CD4-positive, alpha-beta T cell treated with Interleukin-21 for 1 hour (primary cell): Measurements from ENCODE around the gene NTPCR.
"Not testable (repeated sequence)": the region's sequence is repeated elsewhere in the genome, so short reads cannot be mapped to it uniquely, and the experiment has no call there.

Experiments
- DNase-seq: peaks from one replicate; pipeline ENCODE4 v3.0.0-alpha.2; 2020

Gene NTPCR, protein sequence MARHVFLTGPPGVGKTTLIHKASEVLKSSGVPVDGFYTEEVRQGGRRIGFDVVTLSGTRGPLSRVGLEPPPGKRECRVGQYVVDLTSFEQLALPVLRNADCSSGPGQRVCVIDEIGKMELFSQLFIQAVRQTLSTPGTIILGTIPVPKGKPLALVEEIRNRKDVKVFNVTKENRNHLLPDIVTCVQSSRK

GRCh38 chr1:232950197-232951176 lies at the start of gene NTPCR:
NTPCR (plus strand) TSS chr1:232950611; CDS start chr1:232950711, 100 bp downstream.
- DNase-seq: peak; percentile 93

DNA sequence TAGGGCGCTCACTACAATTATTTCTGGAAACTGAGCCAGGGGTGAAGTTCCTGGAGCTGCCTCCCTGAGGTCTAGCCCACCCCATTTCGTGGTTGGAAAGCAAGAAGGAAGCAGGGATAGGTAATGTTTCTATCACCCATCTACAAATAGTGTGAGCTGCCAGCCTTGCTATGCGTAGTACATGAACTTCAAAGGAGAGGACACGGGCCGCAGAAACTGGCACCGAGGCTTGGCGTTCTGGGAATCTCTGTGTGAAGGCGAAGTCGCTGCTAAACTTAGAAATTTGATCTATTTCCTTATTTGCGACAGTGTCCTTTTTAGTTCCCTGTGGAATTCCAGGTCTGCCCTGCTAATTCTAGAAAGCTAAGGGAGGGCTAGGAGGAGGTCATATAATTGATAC lies 49.6 kb upstream of the NTPCR start:
- no peak for DNase-seq

- DNase-seq: no peak
These were observed 49.2 kb upstream of the NTPCR start for GRCh38 chr1:232901255-232901654.

DNA sequence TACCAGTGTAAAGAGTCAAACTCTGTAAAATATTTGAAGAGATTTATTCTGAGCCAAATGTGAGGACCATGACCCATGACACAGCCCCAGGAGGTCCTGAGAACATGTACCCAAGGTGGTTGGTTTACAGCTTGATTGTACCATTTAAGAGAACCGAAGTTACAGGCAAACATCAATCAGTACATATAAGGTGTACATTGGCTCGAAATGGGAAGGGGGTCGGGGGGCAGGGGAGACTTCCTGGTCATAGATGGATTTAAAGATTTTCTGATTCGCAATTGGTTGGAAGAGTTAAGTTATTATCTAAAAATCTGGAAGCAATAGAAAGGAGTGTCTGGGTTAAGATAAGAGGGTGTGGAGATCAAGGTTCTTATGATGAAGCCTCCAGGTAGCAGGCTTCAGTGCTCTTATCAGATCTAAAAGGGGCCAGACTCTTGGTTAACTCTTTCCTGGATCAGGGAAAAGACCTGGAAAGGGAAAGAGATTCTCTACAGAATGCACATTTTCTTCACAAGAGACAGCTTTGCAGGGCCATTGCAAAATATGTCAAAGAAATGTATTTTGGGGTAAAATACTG lies 47.5 kb upstream of the NTPCR start:
- no peak for DNase-seq

DNA sequence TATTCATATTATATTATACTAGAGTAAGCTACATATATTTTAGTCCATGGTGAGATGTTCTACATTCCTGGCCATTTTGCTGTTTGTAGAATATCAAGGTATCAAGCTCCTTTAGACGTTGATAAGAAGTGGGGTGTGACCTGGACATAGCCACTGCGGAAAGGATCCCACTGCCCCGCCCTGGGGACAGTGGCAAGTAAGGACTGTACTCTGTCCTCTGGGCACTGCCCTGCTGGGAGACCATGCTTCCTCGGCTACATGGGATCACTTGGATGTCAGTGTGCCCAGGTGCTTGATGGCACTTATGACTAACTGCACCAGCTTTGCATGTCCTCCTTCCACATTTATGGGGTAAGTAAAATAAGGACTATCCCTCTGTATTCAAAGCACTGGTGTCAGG lies 46.3 kb upstream of the NTPCR start:
- DNase-seq: no peak

- no peak for DNase-seq
These were observed 45.8 kb upstream of the NTPCR start for GRCh38 chr1:232904566-232904965.

DNA sequence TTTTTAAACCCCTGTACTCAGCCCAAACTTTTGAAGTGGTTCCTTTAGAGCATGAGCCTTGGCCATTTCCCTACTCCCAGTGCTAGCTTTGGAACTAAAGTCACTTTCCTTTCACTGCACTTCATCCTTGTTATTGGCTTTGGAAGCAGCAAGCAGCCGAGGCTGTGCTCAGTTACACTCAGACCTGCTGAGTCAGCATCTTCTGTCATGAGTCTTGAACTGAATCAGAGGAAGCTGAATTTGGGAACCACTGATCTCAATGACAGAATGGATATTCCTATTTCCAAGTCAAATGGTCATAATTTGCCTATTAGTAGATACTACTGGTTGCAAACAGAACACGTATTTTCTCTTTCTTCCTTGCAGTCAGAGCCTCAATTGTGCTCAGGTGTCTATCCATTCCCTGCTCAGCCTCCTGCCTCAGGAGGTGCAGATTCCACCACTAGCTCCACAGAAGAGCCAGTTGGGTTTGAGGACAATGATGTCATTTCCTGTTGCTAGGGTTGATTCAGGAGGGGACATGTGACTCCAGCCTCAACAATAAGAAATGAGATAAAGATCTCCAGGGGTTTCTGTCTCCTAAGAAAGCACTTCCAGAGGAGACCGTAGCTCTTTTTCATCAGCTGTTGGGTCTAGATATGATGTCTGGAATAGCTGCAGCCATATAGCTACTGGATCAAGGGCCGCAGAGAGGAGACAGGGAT lies 44.9 kb upstream of the NTPCR start:
- DNase-seq: no peak

- DNase-seq: no peak
These were observed 44.0 kb upstream of the NTPCR start for GRCh38 chr1:232906441-232906840.

GRCh38 chr1:232908831-232909230 lies 41.6 kb upstream of the NTPCR start:
- DNase-seq: no peak

DNA sequence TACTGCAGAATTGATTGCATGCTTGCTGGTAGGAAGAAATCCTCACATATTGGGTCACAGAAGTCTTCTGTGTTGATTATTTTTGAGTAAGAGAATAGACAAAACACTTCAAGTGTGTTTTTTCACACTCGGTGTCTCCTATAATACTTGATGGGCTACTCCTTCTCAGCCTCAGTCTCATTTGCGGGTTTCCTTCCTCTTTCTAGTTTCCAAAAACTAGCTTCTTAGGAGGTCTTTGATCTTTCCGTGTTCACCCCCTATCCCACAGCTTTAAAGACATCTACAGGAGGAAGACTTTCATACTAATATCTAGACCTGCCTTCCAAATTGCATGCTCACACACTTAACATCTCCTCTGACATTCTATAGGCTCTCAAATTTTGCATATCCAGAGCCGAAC lies 40.7 kb upstream of the NTPCR start:
- no peak for DNase-seq

- no peak for DNase-seq
These were observed 39.3 kb upstream of the NTPCR start for GRCh38 chr1:232911027-232911599.

DNA sequence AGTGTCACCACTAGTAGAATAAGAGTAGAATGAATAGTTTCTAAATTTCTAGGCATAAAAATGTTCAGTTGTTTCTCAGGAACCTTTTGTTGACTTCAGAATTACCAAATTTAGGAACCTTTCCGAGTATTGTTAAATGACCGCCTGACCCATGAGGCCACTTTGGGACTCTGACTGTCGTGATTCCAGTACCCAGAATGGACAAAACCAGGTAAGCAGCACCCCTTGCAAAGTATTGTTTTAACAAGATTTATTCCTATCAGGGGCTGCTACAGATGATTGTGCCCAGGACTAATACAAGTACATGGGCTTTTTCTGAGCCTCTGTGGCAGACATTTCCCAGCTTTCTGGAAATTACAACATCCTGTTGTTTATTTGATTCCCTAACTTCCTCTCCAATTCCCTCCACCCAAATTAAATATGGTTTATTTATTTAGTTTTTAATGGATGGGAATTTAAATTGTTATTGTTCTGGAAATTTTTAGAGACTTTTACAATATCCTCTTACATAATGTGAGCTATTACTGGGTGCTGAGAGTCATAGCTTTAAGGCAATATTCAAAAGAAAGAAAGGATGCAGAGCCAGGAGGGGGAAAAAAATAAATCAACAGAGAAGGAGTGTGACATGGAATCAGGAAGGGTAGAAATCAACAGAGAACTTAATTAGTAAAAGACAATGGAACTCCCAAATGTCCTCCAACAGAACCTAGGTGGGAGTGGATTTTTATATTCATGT lies 37.4 kb upstream of the NTPCR start:
- DNase-seq: no peak

- DNase-seq: not testable (repeated sequence)
These were observed 36.1 kb upstream of the NTPCR start for GRCh38 chr1:232914271-232914670.

DNA sequence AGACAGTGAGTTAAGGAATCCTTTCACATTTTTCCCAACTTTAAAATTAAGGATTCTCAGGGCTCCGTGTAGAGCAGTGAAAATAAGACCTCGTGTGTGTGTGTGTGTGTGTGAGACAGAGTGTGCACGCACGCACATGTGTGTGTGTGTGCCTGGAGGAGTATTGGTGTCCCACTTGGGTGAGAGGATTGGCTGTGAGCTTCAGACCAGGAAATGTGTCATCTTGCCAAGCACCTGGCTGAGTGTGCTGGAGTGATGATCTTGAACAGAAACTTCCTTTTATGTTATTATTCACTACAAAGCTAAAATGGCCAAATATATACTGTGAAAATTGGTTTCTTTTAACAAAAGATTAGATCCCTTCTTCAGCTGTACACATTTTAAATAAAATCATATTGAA lies 35.2 kb upstream of the NTPCR start:
- DNase-seq: no peak

GRCh38 chr1:232917053-232917452 lies 33.4 kb upstream of the NTPCR start:
- no peak for DNase-seq

GRCh38 chr1:232921381-232921780 lies 29.0 kb upstream of the NTPCR start:
- no peak for DNase-seq

DNA sequence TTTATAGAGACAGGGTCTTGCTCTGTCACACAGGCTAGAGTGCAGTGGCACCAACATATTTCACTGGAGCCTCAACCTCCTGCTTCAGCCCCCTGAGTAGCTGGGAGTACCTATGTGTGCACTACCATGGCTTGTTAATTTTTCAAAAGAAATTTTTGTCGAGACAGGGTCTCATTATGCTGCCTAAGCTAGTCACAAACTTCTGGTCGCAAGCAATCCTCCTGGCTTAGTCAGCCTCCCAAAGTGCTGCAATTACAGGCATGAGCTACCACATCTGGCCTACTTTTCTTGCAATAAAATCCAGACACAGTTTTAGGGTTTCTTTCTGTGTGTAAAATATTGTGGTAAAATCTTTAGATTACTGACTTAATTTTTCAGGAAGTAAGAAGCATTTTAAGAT lies 27.9 kb upstream of the NTPCR start:
- no peak for DNase-seq

DNA sequence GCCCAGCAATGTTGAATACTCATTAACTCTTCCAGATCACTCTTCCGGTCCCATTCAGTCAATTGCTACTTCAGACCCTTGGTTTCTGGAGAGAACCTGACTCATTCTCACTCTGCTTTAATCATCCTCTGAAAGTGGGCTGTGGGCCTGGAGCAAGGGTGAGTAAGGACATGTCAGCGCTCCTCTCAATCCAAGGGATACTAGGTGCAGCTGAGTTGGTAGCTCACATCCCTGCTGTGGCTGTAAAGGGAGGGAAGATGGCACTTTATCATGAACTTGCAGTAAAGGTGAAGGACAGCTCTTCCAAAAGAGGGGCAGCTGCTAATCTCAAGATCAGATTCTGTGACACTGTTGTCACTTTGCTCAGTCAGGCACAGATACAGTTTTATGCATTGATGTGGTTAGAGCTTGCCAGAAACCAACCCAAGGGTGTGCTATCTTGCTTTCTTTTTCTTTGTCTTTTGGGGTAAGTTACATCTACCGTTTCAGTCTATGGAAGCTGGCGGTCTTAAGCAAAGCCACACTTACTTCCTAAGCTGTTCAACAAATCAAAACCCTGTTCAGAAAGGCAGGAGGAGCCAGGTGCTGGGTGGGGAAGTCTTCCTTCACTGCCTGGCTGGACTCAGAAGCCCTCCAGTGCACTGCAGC lies 26.5 kb upstream of the NTPCR start:
- peak; percentile 72 for DNase-seq

DNA sequence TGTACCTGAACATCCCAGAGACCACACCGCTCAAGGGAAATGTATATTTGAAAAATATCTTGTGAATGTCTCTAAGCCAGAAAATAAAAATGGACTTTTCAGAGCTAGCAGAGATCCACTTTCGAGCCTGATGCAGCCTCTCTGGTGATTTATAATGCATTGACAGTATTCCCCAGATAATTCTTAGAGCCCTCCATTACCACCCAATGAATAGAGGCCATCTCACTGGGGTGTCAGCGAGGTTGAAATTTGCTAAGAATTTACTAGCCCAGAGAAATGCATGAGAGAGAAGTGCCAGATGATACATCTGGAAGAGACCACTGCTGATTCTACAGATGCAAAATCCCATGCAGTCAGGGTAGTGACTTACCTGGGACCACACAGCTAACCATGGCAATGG lies 25.5 kb upstream of the NTPCR start:
- DNase-seq: no peak

DNA sequence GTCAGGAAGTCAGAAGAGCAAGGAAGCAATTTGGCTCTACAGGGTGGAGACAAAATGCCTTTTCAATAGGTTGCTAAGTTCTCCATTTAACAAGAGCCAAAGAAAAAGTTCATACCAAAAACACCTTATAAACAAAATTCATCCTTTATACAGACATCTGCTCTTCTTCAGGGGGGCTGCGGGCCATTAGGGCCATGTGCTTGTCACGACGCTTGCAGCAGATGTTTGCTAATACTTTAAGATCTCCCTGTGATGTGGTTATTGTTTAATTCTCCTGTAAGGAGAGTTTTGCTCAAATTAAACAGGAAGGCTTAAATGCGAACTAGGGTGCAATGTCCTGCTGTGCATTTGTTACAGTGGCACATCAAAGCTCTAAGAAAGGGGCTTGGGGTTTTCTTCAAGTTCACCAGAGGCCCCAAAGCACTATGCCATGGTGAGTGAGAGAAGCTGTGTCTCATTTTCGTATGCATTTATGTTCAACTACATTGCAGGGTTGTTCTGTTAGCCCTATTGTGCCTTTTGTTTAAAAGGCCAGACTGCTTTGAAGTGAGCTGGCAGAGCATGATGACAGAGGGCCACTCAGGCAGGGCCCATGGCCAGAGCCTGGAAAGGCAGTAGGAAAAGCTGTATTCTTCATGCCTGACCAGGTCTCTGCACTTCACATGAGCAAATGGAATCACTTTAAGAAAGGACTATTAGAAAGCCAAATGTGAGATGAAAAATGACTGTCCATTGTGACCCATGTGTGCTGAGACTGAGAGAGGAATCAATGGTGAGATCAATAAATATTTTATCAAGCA lies 24.8 kb upstream of the NTPCR start:
- DNase-seq: no peak

DNA sequence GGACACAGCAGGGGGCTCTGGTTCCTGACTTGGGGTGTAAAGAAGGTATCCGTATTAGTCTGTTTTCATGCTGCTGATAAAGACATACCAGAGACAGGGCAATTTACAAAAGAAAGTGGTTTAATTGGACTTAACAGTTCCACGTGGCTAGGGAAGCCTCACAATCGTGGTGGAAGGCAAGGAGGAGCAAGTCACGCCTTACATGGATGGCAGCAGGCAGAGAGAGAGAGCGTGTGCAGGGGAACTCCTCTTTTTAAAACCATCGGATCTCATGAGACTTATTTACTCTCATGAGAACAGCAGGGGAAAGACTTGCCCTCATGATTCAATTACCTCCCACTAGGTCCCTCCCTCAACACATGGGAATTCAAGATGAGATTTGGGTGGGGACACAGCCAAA lies 23.2 kb upstream of the NTPCR start:
- DNase-seq: not testable (repeated sequence)
